A172 (cell line): Measurements from ENCODE around the gene PER1. TPM values are rescaled to one million over a fixed set of nuclear protein-coding genes. Genes with fewer than 3 reads are reported as not detected.
"Not testable (repeated sequence)": the region's sequence is repeated elsewhere in the genome, so short reads cannot be mapped to it uniquely, and the experiment has no call there.

Experiments used
- DNase-seq: peaks from one replicate; pipeline ENCODE4 v3.0.0-alpha.2; 2015; ENCODE audit warnings: low spot score
- total RNA-seq: library from RNA; depleted of rRNA; stranded (reverse); fragments of >200 nt; shearing (Covaris generic); gene quantifications from 2 replicates; pipeline ENCODE4 v1.2.3, GENCODE V29; 2014; rRNA removed

Gene PER1
- 6.9 and 7.5 TPM in 2 replicates for total RNA-seq

GRCh38 chr17:8152112-8152775 is at the start of gene PER1:
PER1 (minus strand) TSS chr17:8152404; CDS start chr17:8150706, 1,698 bp downstream.
- peak; percentile 95 for DNase-seq

DNA sequence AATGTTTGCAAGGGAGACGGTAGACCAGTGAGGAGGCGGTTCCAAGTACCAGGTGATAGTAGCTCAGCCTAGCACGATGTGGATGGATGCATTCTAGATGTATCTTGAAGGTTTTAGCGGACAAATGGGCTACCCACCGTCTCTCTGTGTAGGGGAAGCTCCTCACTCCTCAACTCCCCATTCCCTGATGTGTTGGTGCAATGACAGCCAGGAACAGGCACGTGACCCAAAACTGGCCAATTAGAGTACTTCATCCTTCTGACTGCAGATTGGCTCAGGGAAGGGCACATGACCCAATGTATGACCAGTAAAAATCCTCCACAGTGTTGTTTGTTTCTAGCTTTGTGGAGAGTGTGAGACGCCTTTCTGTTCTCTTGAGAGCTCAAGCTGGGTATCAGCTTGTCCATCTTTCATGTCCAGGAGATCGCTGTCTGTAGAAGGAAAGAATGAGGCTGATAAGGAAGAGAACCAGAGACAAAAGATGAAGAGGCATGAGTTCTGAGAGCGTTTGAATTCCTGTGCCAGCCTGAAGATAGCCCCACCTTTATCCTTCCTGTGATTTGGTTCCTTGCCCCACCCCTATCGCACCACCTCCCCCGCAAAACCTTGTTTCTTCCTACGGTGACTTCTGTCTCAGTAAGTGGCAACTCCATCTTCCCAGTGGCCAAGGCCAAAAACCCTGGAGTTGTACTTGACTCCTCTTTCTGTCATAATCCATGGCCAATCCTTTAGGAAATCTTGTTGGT is 40.0 kb upstream of the PER1 start:
- peak; percentile 96 for DNase-seq

DNA sequence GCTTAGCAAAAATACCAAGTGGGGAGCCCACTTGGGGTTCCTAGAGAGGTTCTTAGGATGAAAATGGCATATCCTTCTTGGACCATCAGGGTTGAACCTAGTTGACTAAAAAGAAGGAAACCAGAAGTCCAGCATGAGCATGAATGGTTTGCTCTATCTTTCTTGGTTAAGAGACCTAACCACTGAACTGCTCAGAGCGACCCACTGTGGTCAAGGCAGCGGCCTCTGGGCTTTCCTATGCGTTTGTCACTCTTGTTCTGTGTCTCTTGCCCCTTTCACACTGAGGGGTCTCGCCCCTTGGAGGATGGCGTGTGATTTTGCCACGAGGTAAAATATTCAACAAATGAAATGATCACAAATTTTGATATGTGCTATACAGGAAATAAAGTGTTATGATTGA is 38.3 kb upstream of the PER1 start:
- DNase-seq = peak; percentile 35

GRCh38 chr17:8189711-8190477 is 37.7 kb upstream of the PER1 start, which contains the start of gene BORCS6:
BORCS6 (minus strand) TSS chr17:8190180; CDS start chr17:8190140, 40 bp downstream.
- peak; percentile 99 for DNase-seq

- DNase-seq = no peak
Measured at GRCh38 chr17:8189041-8189710, 37.0 kb upstream of the PER1 start.

GRCh38 chr17:8188263-8188839 is 36.1 kb upstream of the PER1 start:
- DNase-seq = no peak

- peak; percentile 100 for DNase-seq
Measured at GRCh38 chr17:8187517-8188262, 35.5 kb upstream of the PER1 start.

DNA sequence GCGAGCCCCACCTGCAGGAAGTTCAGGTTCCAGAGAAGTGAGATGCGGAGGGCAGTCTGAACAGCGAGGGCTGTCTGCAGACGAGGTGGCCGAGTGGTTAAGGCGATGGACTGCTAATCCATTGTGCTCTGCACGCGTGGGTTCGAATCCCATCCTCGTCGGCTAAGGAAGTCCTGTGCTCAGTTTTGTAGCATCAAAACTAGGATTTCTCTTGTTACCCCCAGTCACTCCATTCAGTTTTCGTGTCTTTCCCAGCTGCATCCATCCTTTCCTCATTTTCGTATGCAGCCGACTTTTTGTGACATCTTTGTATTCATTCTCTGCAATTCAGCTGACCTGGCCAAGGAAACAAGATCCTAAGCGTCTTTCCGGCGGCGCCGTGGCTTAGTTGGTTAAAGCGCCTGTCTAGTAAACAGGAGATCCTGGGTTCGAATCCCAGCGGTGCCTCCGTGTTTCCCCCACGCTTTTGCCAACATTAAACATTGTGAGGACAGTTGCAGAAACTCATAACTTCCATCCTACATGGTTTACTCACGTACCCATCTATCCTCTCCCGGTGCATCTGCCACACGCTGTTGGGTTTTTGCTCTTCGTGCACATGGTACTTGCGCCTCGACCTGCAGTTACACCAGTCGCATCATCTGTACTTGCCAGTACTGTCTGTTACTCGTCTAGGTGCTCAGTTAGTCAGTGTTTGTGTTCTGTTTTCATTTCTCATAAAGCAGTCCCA is 34.7 kb upstream of the PER1 start:
- DNase-seq = peak; percentile 98

DNA sequence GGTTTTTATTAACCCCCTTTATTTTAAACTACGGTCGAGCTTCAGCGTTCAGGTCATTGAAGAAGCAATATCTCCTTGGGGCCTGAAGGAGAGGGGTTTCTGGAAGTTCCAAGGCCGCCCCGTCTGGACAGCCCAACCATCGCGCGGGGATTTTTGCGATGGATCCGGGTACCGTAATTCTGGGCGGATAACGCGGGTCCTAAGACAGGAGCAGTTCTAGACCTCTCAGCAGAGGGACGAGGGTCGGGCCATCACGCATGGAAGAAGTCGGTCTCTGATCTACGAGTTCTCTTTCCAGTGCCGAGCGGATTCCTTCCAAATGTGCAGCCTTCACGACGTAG is 34.2 kb upstream of the PER1 start:
- no peak for DNase-seq

DNA sequence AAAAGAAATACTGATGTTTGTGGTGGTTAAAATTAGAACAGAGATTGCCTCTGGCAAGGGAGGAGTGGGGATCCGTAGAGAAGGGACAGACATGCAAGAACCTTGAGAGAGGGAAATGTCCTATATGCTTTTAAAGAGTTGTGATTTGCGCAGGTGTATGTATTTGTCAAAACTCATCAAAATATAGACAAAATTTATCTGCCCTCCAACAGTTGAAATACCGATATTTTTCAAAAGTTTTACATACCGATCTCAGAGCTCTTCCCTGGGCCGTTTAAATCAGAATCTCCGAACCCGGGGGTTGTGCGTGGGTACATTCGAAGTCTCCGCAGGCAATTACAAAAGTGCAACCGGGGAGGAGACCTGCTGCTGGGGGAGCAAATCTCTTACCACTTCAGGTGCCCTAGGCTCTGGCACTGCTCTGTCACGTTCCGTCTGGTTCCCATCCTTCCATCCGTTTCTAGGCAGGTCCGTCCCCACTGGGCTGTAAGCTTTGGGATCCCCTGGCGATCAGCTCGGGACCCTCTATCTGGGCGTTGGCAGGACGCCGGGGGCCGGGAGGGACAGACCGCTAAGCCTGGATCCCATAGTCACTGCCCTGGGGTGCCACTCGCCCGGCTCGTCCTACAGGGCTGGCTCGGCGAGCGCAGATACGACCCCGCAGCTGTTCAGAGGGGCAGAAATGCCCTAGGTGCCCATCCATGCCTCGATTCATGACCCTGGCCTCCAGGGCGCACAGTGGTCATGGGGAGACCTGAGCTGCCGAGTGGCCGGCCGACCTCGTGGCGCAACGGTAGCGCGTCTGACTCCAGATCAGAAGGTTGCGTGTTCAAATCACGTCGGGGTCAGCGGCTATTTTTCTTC is 33.6 kb upstream of the PER1 start:
- DNase-seq = peak; percentile 70

DNA sequence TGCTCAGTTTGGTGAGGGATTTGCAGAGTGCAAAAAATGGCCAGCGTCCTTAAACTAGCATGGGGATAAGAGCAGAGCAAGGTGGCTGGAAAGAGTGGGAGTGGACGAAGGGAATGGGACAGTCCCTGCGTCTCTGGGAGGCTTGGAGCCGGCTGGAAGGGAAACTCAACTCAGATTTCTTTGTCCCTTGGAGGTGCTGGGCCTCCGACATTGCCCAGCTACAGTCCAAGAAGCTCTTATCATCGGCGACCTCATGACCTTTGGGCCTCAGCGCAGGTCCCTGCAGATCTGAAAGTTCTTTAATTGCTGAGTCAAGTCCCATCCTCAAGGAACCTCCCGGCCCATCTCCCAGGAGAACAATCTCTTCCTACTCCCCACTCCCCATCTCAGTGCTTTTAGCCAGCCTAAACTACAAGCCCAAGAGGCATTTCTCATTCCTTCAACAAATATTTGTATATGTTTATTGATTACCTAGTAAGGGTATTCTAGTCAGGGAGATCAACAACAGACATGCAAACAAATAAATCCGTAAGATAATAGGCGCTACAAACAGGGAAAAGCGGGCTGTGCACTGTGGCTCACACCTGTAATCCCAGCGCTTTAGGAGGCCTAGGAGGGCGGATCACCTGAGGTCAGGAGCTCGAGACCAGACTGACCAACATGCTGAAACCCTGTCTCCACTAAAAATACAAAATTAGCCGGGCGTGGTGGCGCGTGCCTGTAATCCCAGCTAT is 25.0 kb upstream of the PER1 start:
- DNase-seq = no peak

DNA sequence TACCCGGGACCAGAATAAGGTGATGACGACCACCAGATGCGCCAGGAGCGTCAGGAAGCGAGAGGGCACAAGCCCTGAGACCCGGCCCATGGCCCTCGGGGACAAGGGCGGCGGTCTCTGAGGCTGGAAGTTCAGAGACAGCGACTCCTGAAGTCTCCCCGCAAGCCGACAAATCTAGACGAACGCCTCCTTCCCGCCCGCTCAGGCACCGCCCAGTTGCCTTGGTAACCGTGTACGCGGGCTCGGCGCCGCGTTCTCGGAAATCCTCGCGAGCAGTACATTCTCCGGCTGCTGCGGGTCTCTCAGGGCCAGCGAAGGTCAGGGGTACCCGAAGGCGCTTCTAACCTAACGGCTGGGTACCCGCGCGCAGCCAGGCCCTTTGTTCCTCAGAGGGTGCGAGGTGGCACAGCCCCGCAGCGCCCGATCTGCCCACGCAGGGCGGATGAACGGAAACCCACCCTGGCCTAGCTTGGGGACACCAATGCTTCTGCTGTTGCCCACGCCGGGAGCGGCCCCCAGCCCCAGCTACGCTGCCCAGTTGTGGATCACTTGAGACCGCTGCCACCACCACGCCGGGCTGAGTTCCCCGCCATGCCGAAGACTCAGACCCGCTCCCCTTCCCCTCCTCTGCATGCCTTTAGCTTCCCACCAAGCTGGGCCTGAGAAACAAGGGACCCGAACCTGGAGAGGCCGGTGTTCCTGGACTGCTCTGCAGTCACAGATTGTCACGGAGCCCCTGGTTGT is 24.2 kb upstream of the PER1 start, which contains the start of gene TMEM107:
TSS of gene TMEM107 (minus strand) at position 184 of the 744 bp plus-strand sequence. CDS start at position 90, 94 bp downstream.
- DNase-seq = peak; percentile 79

- no peak for DNase-seq
Measured at GRCh38 chr17:8175795-8176196, 23.6 kb upstream of the PER1 start.

- DNase-seq = no peak
Measured at GRCh38 chr17:8173871-8174322, 21.7 kb upstream of the PER1 start.

- peak; percentile 99 for DNase-seq
Measured at GRCh38 chr17:8173056-8173870, 21.1 kb upstream of the PER1 start.

DNA sequence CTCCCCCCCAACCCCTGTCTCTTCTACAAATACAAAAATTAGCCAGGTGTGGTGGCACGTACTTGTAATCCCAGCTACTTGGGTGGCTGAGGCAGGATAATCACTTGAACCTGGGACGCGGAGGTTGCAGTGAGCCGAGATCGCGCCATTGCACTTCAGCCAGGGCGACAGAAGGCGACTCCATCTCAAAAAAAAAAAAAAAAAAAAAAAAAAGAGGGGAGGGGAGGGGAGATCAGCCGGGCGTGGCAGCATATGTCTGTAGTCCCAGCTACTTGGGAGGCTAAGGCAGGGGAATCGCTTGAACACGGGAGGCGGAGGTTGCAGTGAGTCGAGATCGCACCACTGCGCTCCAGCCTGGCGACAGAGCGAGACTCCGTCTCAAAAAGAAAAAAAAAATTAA is 18.0 kb upstream of the PER1 start:
- DNase-seq = not testable (repeated sequence)

GRCh38 chr17:8167526-8167925 is 15.3 kb upstream of the PER1 start:
- no peak for DNase-seq
